HCT116 (cell line): ENCODE results near the gene UNKL. TPM values are rescaled to one million over a fixed set of nuclear protein-coding genes. Genes with fewer than 3 reads are reported as not detected.

Experiments used
- ATAC-seq: fragments of 200-7000 bp; cut with Tn5 transposase; 2 replicates; pipeline ENCODE4 v1.9.1; 2020; ENCODE audit warnings: mild to moderate bottlenecking, moderate library complexity
- BruUV-seq: library from RNA; stranded (reverse); fragments of 400-500 nt; replicated peaks from 2 replicates; lab custom pipeline; 2021; lab: Mats Ljungman, UMichigan
- CTCF ChIA-PET: fragments of 300-600 bp; sonication (Branson Sonifier 250); formaldehyde crosslinking; loops from one replicate; lab custom pipeline; 2021; ENCODE audit warnings: antibody characterized with exemption; lab: Charles Lee
- POLR2A ChIA-PET: fragments of 300-600, 350-600 bp; sonication (Branson Sonifier 250); formaldehyde crosslinking; loops from one replicate; lab custom pipeline; 2021; ENCODE audit warnings: antibody characterized with exemption; lab: Charles Lee
- RAD21 ChIA-PET, 2 experiments: fragments of 300-600 bp; sonication (Branson Sonifier 250); formaldehyde crosslinking; loops; one replicate each; lab custom pipeline; 2023; ENCODE audit warnings: low total read pairs in 2 of 2; ENCODE audit not compliant: uncharacterized antibody in 2 of 2, unreplicated experiment in 2 of 2, low non-redundant PET in 1 of 2; lab: Charles Lee
- DNase-seq: peaks from one replicate; pipeline ENCODE4 v3.0.0-alpha.2; 2010; ENCODE audit warnings: low read depth, low spot score
- H2AFZ ChIP-seq: fragments of 200-600 bp; shearing (Covaris generic), sonication (generic); 2 replicates; pipeline ENCODE4 v1.6.1; 2017; ENCODE audit warnings: low read depth, mixed run types, mixed read lengths, antibody characterized with exemption, low read length; ENCODE audit not compliant: poor library complexity, severe bottlenecking
- H3K27ac ChIP-seq: 2 replicates; pipeline ENCODE4 v1.5.1; 2012; ENCODE audit warnings: low read depth, low read length
- H3K27me3 ChIP-seq: fragments of 200-600 bp; sonication (generic); 2 replicates; pipeline ENCODE4 v1.6.1; 2016; ENCODE audit warnings: mixed run types, low read length, mixed read lengths; ENCODE audit not compliant: insufficient read depth
- H3K36me3 ChIP-seq, 2 experiments: fragments of 200-500 bp in 1 of 2; fragments of 200-600 bp in 1 of 2; sonication (Bioruptor generic) in 1 of 2; sonication (generic) in 1 of 2; 2 replicates each; pipeline versions ENCODE4 v1.5.1 to v1.6.1; 2014 to 2016; ENCODE audit warnings: low read length in 2 of 2, inconsistent platforms in 1 of 2, mixed read lengths in 1 of 2, mixed run types in 1 of 2; ENCODE audit not compliant: insufficient read depth in 2 of 2, control insufficient read depth in 1 of 2
- H3K4me1 ChIP-seq, 2 experiments: fragments of 200-600 bp in 1 of 2; sonication (generic) in 1 of 2; 2 replicates each; pipeline versions ENCODE4 v1.5.1 to v1.6.1; 2012 to 2017; ENCODE audit warnings: low read length in 2 of 2, inconsistent platforms in 1 of 2, mild to moderate bottlenecking in 1 of 2, mixed read lengths in 1 of 2, mixed run types in 1 of 2, moderate library complexity in 1 of 2; ENCODE audit not compliant: insufficient read depth in 2 of 2, control insufficient read depth in 1 of 2
- H3K4me2 ChIP-seq: fragments of 200-600 bp; sonication (generic); 2 replicates; pipeline ENCODE4 v1.6.1; 2017; ENCODE audit warnings: mixed run types, low read length, mixed read lengths
- H3K4me3 ChIP-seq, 2 experiments: fragments of 200-600 bp in 1 of 2; sonication (generic) in 1 of 2; replicated peaks in 1 of 2; 2 replicates each; pipeline ENCODE4 v1.5.1; 2011 to 2016; ENCODE audit warnings: low read length in 2 of 2, control low read depth in 1 of 2, low read depth in 1 of 2, mild to moderate bottlenecking in 1 of 2, mixed read lengths in 1 of 2, mixed run types in 1 of 2
- H3K79me2 ChIP-seq: fragments of 200-600 bp; sonication (generic); 2 replicates; pipeline ENCODE4 v1.6.1; 2017; ENCODE audit warnings: mild to moderate bottlenecking, mixed run types, low read length, moderate library complexity, mixed read lengths; ENCODE audit not compliant: insufficient read depth
- H3K9ac ChIP-seq: fragments of 200-600 bp; sonication (generic); 2 replicates; pipeline ENCODE4 v1.6.1; 2016; ENCODE audit warnings: low read length, mixed read lengths
- H3K9me2 ChIP-seq: fragments of 200-600 bp; sonication (generic), shearing (Covaris generic); 2 replicates; pipeline ENCODE4 v1.6.1; 2017; ENCODE audit warnings: mixed run types, mild to moderate bottlenecking, moderate library complexity; ENCODE audit not compliant: insufficient read depth
- H3K9me3 ChIP-seq, 2 experiments: fragments of 200-500 bp in 1 of 2; fragments of 200-600 bp in 1 of 2; sonication (Bioruptor generic) in 1 of 2; sonication (generic) in 1 of 2; 2 replicates each; pipeline ENCODE4 v1.6.1; 2014 to 2017; ENCODE audit warnings: low read length in 2 of 2, mixed read lengths in 2 of 2, inconsistent platforms in 1 of 2, low read depth in 1 of 2, mild to moderate bottlenecking in 1 of 2, mixed run types in 1 of 2, moderate library complexity in 1 of 2; ENCODE audit not compliant: control insufficient read depth in 1 of 2, insufficient read depth in 1 of 2
- H4K20me1 ChIP-seq: fragments of 200-600 bp; sonication (generic), shearing (Covaris generic); 2 replicates; pipeline ENCODE4 v1.6.1; 2017; ENCODE audit warnings: mixed run types, mild to moderate bottlenecking, moderate library complexity; ENCODE audit not compliant: insufficient read depth
- EZH2 ChIP-seq: fragments of 200-600 bp; sonication (generic); IDR thresholded peaks from 2 replicates; pipeline ENCODE4 v1.6.1; 2017; ENCODE audit warnings: antibody characterized with exemption, mixed run types
- RAD21 ChIP-seq: IDR thresholded peaks from 2 replicates; pipeline ENCODE4 v1.6.1; 2012; ENCODE audit warnings: low read depth, mild to moderate bottlenecking
- ZBTB33 ChIP-seq: IDR thresholded peaks from 2 replicates; pipeline ENCODE4 v1.6.1; 2011; ENCODE audit warnings: mild to moderate bottlenecking, low read length, moderate library complexity; ENCODE audit not compliant: insufficient replicate concordance; ENCODE audit errors: extremely low read depth
- ZFX ChIP-seq: fragments of 450-650 bp; IDR thresholded peaks from 2 replicates; pipeline ENCODE4 v1.6.1; 2017
- intact Hi-C: fragments of 100-400 bp; cut with micrococcal nuclease; formaldehyde crosslinking; loops from 2 replicates; pipeline ENCODE4 v1.10.0; 2022
- total RNA-seq: library from RNA; stranded (reverse); gene quantifications from one replicate; pipeline ENCODE4 v1.2.1, GENCODE V29; 2021; ENCODE audit not compliant: unreplicated experiment

The UNKL gene
- total RNA-seq, 1 experiment from 2014 or later, result 24.9 TPM

- DNase-seq (no peak), ATAC-seq (no peak)
- ChIA-PET CTCF (no interaction called here), RAD21 (no interaction called here), POLR2A (no interaction called here)
- H3K9me3 ChIP-seq, result no peaks in the 10 kb centered on the region
- intact Hi-C loops, result no loop called here
- H2AFZ ChIP-seq, result no peak overlapping the region
- H3K36me3 ChIP-seq, result peaks cover 0 to 9% of the 10 kb centered on the region in 2 experiments; a peak in 1 of 4 replicates
- H3K4me2 ChIP-seq, result no peak overlapping the region
- H3K4me3 ChIP-seq, result no peak overlapping the region
- no peaks in the 10 kb centered on the region for H3K27me3 ChIP-seq
- no peaks in the 10 kb centered on the region for H4K20me1 ChIP-seq
- no peaks in the 10 kb centered on the region for H3K9me2 ChIP-seq
- BruUV-seq, result no TSS peak
- H3K9ac ChIP-seq, result no peak overlapping the region
- peaks cover 33% of the 10 kb centered on the region for H3K79me2 ChIP-seq
- peaks cover 14 to 21% of the 10 kb centered on the region in 2 experiments for H3K4me1 ChIP-seq
- no peak overlapping the region for H3K27ac ChIP-seq
- TF ChIP-seq EZH2, result no peak
These were observed 66.1 kb downstream of the UNKL start for GRCh38 chr16:1348441-1348840.

- BruUV-seq, result no TSS peak
- ChIA-PET CTCF (no interaction called here), POLR2A (no interaction called here), RAD21 (no interaction called here)
- Histone ChIP-seq H3K27ac (no peak overlapping the region), H3K4me1 (peaks cover 14 to 23% of the 10 kb centered on the region in 2 experiments), H4K20me1 (no peaks in the 10 kb centered on the region), H3K27me3 (no peaks in the 10 kb centered on the region), H3K9me3 (no peaks in the 10 kb centered on the region), H3K9me2 (no peaks in the 10 kb centered on the region), H3K4me3 (no peak overlapping the region), H3K4me2 (no peak overlapping the region), H3K9ac (no peak overlapping the region), H3K79me2 (peaks cover 29% of the 10 kb centered on the region), H3K36me3 (peaks cover 0 to 9% of the 10 kb centered on the region in 2 experiments; a peak in 1 of 4 replicates), H2AFZ (no peak overlapping the region)
- no peak for ATAC-seq
- no peak for DNase-seq
- no peak for TF ChIP-seq RAD21
- TF ChIP-seq ZBTB33, result no peak
- TF ChIP-seq EZH2, result no peak
- no peak for TF ChIP-seq ZFX
- intact Hi-C loops, result no loop called here
These were observed 66.5 kb downstream of the UNKL start for GRCh38 chr16:1347962-1348361.
